Stimulated activated CD8-positive, alpha-beta memory T cell treated with anti-CD3 and anti-CD28 coated beads, Interleukin-12 subunit alpha, Interleukin-12 subunit beta, amount 100 ng/mL, for 24 hours (primary cell): Measurements from ENCODE around the gene ZNF548.
"Not testable (repeated sequence)": the region's sequence is repeated elsewhere in the genome, so short reads cannot be mapped to it uniquely, and the experiment has no call there.

Source experiments
- DNase-seq: peaks from one replicate; pipeline ENCODE4 v3.0.0-alpha.2; 2020; ENCODE audit errors: extremely low read depth

The ZNF548 gene

DNA sequence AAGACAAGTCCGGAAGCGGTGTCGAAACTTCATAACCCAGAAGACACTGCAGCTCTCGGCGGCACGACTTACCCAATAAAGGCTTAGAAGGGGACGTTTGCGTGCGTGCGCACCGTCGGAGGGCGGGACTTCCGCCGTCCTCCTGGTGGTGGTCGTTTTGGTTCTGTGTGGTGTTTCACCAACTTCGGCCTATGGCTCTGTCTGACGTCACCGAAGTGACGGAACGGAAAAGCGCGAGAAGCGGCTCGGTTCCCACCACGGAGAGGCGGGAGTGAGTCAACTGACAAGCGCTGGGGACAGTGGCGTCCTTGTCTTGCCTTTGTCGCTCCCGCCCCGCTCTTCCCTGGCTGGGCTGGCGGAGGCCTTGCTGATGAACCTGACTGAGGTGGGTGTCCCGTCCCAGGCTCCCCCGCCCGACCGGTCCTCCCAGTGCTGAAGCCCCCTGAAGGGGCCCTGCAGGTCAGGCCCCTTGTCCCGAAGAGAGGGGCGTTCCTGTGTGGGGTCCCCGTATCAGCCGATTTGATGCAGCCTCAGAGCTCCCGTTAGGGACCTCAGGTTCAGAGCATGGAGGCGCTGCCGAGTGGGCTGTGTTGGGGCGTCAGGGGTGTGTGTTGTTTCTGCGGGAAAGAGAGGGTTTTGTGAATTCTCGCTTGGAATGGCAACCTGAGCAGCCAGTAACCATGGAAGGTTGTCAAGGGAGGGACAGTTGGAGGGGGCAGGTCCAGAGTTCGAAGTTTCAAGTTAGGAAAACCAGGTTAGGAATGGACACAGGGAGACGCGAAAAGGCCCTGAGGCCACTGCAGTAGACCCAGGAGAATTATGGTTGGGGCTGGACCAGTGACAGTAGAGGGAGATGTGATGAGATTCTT is at the start of gene ZNF548:
TSS of gene ZNF548 (plus strand) at position 125 of the 869 bp plus-strand sequence. CDS start at position 371, 246 bp downstream.
- DNase-seq, result peak; percentile 96

DNA sequence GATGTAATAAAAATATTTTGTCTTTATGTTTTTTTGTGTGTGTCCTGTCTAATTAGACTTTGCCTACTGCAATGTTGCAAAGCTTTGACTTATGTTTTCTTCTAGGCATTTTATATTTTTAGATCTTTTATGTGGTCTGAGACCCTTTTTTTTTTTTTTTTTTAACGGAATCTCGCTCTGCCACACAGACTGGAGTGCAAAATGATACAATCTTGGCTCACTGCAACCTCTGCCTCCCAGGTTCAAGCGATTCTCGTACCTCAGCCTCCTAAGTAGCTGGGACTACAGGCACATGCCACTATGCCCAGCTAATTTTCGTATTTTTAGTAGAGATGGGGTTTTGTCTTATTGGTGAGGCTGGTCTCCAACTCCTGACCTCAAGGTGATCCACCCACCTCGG is 47.1 kb upstream of the ZNF548 start:
- DNase-seq, result no peak

DNA sequence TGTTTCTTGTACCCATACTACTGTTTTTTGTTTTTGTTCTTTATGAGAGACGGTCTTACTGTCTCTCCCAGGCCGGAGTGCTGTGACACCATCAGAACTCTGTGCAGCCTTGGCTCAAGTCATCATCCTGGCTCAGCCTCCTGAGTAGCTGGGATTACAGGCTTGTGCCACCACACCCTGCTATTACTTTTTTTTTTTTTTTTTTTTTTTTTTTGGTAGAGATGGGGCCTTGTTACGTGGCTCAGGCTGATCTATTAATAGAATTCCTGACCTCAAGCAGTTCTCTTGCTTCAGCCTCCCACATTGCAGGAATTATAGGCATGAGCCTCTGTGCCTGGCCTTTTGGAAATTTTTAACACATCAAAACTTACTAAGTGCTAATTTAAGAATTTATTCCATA is 41.5 kb upstream of the ZNF548 start:
- no peak for DNase-seq

DNA sequence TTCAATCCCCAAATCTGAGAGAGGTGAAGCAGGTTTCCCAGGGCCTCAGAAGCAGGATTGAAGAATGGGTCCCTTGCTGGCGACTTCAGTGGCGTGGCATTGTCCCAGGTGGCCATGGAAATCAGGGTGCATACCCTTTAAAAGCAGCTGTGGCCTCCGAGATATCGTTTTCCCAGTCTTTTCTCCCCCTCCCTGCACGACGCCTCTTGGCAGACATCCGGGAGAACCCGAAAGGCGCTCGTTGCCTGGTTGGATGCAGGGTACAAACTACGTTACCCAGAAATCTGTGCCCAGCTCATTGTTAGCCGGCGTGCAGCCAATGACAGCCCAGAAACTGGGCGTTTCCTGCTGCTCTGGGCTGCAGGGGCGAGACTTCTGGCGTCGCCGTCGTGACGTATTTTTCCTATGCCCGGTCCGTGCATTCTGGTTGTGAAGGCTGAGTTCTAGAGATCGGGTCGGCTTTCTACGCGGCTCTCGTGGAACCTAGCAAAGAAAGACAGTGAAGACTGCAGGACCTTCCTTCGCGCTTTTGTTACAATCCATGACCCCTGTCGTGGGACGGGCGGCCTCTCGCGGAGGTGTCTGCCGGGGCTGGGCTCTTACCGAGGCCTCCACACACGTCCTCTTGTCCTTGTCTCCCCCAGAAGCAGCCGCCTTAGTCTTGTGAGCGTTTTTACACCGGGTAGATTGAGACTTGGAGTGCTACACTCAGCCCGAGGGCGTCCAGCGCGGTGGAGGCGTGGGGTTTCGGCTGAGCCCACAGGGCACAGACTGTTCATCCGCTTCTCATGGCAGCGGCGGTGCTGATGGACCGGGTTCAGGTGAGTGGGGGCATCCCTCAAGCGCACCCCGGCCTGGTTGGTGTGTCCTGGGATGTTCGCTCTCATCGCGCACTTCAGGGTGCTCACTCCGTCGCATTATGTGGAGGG is 38.5 kb upstream of the ZNF548 start, which contains the start of gene ZNF304:
TSS of gene ZNF304 (plus strand) at position 395 of the 929 bp plus-strand sequence. CDS start at position 789, 394 bp downstream.
- peak; percentile 60 for DNase-seq

DNA sequence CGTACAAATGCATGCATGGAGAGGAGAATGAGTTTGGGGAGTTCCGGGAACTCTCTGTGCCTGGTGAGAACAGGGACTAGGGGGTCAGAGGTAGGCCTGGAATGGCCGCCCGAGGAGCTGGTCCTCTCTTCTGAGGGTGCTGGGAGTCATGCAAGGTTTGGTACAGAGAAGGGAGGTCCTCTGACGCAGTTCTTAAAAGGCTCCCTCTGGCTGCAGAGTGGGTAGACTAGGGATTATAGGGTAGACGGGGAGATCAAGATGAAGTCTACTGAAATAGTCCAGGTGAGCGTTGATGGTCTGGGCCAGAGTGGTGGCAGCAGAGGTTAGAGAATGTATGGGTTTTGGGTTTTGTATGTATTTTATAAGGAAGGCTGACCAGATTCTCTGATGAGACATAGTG is 37.8 kb upstream of the ZNF548 start:
- no peak for DNase-seq

DNA sequence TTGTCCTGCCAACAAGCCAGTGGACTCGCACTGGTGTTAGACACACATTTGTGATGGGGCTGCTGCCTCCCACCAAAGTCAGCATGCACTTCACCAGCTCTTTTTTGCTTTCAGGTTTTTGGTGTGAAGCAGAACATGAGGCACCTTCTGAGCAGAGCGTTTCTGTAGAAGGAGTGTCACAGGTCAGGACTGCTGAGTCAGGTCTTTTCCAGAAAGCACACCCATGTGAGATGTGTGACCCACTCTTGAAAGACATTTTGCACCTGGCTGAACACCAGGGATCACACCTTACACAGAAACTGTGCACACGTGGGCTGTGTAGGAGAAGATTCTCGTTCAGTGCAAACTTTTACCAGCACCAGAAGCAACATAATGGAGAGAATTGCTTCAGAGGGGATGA is 33.7 kb upstream of the ZNF548 start:
- DNase-seq, result no peak

DNA sequence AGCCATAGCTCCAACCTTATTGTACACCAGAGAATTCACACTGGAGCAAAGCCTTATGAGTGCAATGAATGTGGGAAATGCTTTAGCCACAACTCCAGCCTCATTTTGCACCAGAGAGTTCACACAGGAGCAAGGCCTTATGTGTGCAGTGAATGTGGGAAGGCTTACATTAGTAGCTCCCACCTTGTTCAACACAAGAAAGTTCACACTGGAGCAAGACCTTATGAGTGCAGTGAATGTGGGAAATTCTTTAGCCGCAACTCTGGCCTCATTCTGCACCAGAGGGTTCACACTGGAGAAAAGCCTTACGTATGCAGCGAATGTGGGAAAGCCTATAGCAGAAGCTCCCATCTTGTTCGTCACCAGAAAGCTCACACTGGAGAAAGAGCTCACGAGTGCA is 32.2 kb upstream of the ZNF548 start:
- no peak for DNase-seq

DNA sequence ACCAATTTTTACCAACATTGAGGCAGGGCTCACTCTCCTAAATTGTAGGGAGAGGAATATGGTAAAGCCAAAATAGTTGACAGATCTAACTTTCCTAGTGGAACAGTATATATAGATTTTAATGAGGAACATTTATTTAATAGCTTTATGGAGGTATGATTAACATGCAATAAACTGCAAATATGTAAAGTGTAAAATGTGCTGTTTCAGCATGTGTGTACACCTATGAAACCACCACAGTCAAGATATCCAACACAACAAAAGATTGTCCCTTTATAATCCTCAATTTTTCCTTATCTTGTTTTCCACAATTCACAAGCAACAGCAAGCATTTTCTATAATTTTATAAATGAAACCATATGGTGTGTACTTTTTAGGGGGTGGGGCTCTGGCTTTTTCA is 30.4 kb upstream of the ZNF548 start:
- DNase-seq, result no peak

DNA sequence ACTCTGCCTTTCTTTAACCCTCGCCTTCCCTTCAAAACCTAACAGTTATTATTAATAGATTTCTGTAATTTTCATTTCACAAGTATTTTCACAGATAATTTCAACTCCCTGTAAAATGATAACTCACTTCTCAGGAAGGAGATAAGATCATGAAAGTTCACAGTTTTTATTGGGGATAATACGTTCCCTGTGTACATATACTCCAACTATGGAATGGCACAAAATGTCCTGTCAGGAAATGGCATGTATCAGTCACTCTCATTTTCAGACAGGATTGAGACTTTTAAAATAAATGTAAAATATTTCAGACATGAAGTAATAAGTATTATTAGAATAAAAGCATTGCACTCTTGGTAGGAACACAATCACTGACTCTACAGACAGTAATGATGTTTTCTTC is 27.2 kb upstream of the ZNF548 start:
- no peak for DNase-seq

GRCh38 chr19:57362997-57363687 is 26.5 kb upstream of the ZNF548 start, which contains the start of the genes TRAPPC2B and ZNF547:
TSS of gene TRAPPC2B (plus strand) at chr19:57363551. CDS start at chr19:57364834, 1,283 bp downstream.
TSS of gene ZNF547 (plus strand) at chr19:57363551. CDS start at chr19:57368556, 5,005 bp downstream.
- DNase-seq, result peak; percentile 92

- no peak for DNase-seq
Measured at GRCh38 chr19:57363688-57364181, 25.9 kb upstream of the ZNF548 start.

DNA sequence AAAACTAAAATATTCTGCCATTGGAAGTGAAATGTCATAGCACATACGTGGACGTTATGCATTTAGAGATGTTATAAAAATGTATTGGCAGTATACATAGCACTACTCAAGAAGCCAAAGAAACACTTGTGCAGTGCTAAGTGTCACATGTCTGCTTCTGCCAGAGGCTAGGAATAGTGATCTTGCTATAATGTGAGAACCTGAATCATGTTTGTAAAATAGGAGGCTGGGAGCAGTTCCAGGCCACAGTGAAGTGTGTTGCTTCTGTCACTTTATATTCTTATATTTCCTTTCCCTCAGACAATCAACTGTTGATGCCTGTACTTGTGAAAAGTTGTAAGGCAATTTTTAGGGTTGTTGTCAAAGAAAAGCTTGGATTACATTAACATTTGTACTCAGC is 22.9 kb upstream of the ZNF548 start:
- no peak for DNase-seq

GRCh38 chr19:57374179-57374578 is 15.5 kb upstream of the ZNF548 start:
- no peak for DNase-seq

- DNase-seq, result not testable (repeated sequence)
Measured at GRCh38 chr19:57374647-57375046, 15.0 kb upstream of the ZNF548 start.

DNA sequence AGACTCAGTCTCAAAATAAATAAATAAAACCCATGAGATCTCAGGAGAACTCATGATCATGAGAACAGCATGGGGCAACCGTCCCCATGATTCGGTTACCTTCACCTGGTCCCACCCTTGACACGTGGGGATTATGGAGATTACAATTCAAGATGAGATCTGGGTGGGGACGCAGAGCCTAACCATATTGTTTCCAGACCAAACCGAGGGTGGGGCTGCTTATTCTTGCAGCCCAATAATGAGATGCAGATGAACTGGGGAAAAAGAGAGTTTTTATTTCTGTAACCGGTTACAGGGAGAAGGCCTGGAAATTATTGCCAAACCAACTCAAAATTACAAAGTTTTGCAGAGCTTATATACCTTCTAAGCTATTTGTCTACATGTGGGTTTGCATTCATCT is 13.5 kb upstream of the ZNF548 start:
- no peak for DNase-seq

GRCh38 chr19:57377498-57378146 is 12.0 kb upstream of the ZNF548 start:
- DNase-seq, result no peak

DNA sequence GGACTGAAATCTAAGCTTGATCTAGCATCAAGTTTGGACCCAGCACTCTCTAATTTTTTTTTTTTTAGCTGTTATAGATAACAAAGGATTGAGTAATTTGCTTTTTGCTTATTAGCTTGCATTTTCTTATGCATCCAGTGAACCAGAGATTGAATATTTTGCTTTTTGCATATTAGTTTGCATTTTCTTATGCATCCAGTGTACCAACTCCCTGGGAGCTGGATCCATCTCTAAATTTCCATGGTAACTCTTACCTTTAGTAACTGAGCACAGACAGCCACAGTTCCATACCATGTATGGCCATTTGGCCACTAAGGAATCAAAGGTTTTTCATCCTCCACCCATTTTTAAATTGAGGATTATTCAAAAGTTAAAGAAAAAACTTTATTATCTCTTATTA is 8.7 kb upstream of the ZNF548 start:
- DNase-seq, result no peak

DNA sequence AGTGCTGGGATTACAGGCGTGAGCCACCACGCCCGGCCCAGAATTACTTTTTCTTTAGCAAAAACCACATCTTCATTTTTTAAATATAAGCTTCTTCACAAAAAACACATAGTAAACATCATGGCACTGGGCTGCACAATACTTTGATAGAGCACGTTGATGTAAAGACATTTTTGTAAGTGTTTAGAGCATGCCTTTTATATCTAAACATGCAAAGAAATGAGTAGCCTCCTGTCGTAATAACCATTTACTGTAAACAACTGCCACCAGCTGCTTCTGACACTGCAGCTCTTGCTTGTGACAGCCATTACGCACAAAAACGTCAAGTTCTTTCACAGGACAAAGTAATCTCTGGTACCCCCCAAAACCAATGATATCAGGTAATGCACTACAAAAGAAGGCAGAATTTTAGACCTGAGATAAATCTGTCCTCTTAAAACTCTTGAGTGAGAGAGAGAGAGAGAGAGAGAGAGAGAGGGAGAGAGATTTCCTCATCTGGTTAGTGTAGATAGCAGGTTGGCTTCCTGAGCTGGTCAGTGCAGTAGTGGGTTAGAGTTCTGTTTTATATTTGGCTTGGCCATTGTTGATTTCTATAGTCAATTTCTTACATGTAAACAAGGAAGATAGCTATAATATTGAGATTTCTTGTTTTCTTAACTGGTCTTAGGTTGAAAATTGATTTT is 6.7 kb upstream of the ZNF548 start:
- DNase-seq, result no peak

DNA sequence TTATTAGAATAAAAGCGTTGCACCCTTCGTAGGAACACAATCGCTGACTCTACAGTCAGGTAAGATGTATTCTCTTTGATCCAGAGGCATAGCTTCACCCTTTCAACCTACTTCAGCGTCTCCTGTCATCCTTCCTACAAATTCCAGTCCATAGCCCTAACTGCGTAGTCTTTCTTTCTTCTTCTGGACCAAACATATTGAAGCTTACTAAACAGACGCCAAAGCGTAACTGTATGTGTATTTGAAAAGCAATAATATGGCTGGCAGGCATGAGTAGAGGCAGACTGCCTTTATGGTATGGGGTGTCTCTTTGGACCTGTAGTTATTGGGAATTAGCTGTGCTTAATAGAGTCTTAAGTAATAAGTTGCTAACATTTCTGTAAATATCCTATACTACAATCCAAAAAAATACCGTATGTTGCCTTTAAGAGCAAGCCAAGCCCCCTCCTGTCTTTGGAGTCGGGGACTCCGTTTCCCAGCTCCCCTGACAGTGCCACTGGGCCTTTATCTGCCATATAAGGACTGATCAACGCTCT is 392 bp upstream of the ZNF548 start:
- DNase-seq, result no peak

- no peak for DNase-seq
Measured at GRCh38 chr19:57395710-57396109, 6.1 kb downstream of the ZNF548 start.
